ENCODE results near the gene TGFB3.
"Not testable (repeated sequence)": the region's sequence is repeated elsewhere in the genome, so short reads cannot be mapped to it uniquely, and the experiment has no call there.

The TGFB3 gene

DNA sequence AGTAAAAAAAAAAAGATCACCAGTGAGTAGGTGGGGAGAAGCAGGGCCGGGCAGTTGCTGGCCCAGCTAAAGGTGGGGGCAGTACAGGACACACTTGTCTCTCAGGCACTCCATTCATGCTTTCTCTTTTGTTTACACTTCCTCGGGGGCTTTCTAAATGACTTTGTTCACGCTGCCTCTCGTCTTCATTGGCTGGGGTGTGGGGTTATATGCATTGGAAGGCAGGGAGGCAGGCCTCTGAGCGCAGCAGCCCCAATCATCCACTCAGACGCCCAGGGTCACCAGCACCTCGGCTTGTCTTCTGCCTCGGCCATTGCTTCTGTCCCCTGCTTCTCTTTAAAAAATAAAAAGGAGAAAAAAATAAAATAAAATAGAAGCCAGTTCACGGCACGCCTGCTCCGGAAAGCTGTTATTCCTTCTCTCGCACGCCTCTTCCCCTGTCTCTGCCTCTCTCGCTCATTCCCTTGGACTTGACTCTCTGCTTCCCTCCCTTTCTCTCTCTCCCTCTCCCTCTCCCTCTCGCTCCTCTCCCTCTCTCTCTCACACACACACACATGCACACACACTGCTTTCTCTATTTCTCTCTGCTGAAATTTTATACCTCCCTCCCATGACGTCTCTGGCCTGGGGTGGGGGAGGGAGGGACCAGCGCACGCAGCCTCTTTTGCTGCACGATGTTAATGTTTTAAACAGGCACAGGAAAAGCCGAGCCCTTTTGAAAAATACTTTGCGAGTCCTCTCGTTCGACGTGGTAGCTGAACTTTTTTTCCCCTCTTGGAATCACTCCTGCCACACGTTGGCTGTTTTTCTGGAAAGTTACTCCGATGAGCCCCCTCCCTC lies at the start of gene TGFB3:
Gene TGFB3, minus strand, starts transcription at position 570 of the 840 bp plus-strand sequence. CDS start 1,102 bp downstream, outside the sequence.
- DNase-seq (ENCODE audit: low read depth), result peak; percentile 68

DNA sequence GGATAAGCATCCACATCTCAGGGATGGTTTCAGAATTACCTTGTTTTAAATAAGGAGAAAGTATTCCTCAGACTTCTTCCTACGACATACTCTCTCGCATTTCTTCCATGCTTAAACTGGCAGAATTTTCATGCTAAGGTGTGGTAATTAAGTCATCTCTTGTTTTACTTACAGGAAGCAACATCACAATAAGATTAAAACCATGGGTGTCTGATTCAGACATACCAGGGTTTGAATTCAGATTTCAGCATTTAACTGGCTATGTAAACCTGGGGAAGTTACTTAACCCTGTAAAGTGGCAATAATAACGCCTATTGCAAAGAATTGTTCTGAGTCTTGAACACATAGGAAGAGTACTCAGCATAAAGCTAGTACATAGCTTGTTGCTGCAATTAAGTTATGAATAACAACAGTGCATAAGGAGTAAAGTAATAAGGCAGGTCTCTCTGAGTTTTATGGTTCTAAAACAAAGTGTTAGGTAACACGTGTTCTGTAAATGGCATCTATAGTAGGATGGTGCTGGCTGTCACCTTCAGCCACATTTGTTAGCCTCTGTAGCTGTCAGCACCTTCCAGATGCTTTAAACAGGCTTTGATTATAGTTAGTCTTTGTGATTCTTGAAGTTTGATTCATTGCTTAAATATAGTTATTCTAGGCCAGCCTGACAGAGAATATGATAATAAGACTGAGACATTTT lies 42.6 kb upstream of the TGFB3 start:
- no peak for DNase-seq (ENCODE audit: low read depth)

DNA sequence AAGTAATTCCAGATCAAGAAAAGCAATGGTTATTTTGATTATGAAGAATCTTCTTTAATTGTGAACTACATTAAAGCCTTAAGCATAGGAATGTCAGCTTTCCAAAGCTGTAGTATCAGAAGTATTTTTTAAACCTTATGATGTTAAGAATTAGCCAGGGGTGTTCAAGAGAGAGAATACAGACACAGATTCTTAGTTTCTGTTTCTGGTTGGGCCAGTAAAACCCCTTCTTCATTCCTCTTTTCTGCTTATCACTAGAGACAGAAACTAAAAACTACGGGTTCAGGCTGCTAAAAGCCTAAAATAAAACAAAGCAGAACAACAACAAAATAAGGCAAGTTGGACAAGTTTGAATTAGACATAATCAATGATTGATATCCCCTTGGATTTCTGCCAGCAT lies 42.0 kb upstream of the TGFB3 start:
- DNase-seq (ENCODE audit: low read depth), result no peak

DNA sequence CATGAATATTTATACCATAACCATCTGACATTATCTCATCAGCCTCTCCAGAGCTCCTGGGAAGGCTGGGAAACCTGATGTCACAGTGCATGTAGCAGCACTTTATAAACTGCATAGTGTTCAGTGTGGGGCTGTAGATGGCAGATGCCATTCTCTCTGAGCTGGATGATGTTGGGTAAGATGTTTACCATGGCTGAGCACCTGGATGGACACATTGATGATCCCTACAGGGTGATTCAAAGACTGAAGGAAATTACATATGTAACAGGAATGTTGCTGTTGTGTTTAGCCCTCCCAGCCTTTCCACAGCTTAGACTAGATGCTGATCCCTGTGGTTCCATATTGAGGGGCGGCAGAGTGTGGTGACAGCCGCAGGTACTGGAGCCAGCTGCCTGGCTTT lies 41.2 kb upstream of the TGFB3 start:
- no peak for DNase-seq (ENCODE audit: low read depth)

DNA sequence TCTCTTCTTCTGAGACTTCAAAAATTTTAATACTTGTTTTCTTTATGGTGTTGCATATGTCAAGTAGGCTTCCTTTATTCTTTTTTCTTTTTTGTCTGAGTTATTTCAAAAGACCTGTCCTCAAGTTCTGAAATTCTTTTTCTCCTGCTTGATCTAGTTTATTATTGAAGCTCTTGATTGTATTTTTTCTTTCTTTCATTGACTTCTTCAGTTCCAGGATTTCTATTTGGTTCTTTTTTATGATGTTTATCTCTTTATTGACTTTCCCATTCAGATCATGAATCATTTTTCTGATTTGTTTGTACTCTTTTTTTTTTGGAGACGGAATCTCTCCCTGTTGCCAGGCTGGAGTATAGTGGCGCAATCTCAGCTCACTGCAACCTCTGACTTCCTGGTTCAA lies 37.9 kb upstream of the TGFB3 start:
- no peak for DNase-seq (ENCODE audit: low read depth)

DNA sequence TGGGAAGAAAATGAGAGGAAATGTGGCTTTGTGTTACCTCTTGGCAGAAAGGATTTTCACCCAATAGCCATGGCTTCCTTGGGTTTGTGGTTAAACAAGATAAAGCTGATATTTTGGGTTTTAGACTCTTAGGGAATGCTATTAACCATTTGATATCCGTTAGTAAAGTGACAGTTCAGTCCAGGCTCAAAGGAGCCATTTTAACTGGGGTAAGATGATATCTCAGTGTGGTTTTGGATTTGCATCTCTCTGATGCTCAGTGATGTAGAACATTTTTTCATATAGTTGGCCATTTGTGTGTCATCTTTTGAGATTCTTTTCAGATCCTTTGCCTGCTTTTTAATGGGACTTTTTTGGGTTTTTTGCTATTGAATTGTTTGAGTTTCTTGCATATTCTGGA lies 33.9 kb upstream of the TGFB3 start:
- no peak for DNase-seq (ENCODE audit: low read depth)

DNA sequence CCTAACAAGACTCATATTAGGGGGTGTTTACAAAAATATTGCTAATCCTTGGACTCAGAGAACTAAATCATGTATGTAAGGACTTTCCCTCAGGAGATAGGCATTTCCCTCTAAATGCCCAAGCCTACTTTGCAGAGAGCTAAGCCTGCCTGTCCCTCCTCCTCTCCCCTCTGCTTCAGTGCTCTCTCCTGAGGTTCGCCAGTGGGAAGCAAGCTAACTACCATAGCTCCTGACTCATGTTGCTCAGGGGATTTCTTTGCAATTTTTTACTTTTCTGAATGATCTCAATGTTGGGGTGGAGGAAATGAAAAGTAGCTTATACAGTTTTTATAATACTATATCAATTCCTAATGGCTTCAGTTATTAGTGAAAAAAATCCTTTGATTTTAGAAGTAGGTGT lies 33.4 kb upstream of the TGFB3 start:
- no peak for DNase-seq (ENCODE audit: low read depth)

DNA sequence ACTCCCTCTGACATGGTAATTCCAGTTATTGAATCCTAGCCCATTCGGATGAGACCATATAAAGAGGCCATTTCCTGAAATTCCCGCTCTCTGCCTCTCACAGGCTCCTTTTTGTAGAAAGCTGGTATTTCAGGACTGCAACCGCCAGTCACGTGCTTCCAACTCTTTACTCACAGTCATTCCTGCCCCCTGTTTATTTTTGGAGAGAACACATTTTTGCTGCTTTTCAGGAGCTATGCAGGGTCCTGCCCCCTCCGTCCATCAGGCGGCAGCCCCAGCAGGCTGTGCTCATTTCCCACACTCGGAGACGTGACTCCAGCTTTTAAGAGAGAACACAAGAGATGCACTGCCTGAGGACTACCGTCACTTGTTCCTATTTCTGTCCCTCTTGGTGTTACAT lies 30.6 kb upstream of the TGFB3 start:
- DNase-seq (ENCODE audit: low read depth), result no peak

DNA sequence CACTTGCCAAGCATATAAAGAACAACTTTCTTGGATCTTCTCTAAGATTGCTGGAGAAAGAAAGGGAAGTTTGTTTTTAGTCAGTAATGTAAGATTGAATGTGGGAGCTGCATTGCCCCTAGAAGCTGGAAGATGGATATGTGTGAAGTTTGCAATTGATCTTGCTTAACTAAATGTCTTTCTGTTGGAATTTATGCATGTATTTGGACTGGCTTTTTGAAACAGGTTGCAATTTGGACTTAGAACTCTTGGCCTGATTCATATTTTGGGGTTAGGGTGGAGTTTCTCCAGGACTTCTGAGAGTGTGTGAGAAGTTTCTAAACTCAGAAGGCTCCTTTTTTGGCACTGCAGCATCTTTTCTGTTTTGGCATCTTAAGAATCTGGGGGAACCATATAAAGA lies 30.1 kb upstream of the TGFB3 start:
- no peak for DNase-seq (ENCODE audit: low read depth)

DNA sequence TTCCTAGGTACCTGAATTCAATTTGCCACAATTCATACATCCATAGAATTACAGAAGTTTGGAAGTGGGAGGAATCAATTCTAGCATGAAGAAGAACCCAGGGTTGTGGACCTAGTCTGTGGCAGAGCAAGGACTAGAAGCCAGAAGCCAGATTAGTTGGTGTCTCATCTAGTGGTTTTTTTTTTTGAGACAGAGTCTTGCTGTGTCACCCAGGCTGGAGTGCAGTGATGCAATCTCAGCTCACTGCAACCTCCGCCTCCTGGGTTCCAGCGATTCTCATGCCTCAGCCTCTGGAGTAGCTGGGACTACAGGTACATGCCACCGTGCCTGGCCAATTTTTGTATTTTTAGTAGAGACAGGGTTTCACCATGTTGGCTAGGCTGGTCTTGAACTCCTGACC lies 27.8 kb upstream of the TGFB3 start:
- not testable (repeated sequence) for DNase-seq (ENCODE audit: low read depth)

DNA sequence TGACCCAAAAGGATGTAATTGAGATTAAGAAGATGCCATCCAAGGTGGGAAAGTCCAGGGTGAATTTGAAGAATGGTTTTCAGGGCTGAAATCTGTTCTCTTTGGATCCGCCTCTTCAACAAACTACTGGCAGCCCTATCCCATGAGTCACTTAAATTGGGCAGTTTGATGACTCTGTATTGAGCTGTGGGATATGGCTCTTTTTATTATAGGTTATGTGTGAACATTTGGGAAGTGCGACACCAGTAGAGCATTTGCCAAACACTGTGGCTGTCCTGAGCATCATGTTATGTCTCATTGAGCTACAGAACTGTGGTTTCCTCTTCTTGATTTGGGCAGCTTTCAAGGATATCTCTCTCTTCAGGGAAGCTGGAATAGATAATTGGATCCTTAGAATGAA lies 26.1 kb upstream of the TGFB3 start:
- no peak for DNase-seq (ENCODE audit: low read depth)

DNA sequence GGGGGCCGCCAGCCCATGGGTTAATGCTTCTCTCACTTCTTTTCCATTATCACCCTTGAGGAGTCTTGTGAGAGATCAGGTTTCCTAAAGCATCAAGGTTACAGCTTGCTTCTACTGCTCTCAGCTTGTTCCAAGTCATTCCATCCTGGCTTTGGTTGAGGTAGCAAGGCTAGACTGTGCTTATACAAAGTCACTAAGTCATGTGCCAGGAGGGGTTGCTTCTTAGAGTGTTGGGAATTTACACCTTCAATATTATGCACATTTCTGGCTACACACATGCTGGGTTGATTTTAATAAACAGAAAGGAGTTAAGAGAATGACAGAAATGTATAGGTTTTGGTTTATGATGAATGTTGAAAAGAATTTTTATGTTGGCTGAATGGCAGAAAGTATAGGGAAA lies 25.6 kb upstream of the TGFB3 start:
- no peak for DNase-seq (ENCODE audit: low read depth)

DNA sequence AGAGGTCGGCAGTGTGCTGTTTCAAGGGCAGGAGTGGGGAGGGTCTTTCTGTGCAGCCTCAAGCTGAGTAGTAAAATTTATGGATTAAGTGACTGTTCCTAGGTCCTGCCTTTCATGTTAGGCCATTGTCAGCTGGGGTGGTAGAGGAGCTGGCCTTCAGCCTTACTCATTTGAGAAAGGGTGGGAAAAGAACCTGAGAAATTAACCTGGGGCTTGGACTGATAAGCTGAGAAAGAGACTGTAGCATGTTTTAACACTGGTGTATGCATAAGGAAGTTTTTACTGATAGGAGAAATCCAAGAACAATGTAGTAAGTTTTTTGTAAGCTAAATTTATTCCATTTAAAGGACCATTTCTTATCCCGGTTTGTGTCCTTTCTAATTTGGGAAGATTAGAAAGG lies 24.5 kb upstream of the TGFB3 start:
- DNase-seq (ENCODE audit: low read depth), result no peak

DNA sequence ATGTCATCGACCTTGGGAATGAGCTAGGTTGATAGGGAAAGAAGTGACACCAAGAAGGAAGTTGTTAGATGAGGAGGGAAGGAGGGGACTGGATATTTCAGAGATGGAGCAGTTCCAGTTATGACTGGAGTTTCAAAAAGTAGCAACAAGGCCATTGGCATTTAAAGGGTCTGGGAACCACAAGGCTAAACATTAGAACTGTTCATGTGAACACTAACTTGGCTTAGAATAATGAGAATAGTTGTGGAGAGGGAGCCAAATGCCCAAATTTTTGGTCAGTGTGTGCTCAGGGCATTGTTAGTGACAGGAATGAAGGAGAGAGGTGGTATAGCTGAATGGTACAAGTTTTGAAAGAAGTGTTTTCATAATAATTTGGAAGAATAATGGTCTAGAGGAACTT lies 20.6 kb upstream of the TGFB3 start:
- DNase-seq (ENCODE audit: low read depth), result no peak

DNA sequence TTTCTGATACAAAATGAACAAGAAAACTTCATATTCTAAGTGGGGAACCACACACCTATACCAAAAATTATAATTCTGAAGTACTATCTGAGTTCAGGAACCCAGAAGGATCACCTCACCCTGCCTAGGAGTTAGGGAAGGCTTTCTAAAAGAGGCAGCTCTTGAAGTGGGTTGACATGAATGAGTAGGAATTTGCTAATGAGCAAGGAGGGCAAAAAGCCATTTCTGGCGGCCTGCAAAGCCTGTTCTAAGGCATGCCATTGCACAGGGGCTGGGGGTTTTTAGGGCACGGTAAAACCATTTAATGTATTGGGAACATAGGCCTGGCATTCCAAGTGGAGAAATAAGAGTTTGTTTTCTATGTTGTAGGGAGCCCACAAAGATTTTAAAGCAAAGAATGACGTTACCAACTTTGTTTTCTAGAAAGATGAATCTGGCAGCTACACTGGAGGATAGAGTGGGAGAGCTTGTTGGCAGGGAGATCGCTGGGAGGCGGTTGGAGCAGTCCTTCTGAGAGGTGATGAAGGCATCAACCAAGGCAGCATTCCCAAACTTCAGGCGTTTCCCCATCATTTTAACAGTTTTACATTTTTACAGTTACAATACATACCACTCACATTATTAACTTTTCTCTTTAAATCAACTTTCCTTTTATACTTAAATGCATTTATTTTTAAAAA lies 17.9 kb upstream of the TGFB3 start:
- no peak for DNase-seq (ENCODE audit: low read depth)

DNA sequence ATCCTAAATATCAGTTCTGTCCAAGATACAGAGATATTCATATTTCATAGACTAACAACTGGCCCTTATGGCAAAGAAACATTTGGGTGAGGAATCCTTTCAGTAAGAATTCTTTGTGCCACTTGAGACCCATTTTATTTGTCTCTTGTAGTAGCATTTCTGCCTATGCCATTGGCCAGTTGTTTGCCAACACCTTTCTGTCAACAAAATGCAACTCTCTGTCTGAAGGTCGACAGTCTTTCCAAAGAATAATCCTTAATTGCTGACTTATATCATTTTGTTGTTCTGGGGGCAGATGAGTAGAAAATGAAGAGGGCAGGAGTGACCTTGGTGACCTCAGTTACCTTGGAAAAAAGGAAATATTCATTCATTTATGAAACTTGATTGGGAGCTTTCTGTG lies 14.7 kb upstream of the TGFB3 start:
- DNase-seq (ENCODE audit: low read depth), result no peak

DNA sequence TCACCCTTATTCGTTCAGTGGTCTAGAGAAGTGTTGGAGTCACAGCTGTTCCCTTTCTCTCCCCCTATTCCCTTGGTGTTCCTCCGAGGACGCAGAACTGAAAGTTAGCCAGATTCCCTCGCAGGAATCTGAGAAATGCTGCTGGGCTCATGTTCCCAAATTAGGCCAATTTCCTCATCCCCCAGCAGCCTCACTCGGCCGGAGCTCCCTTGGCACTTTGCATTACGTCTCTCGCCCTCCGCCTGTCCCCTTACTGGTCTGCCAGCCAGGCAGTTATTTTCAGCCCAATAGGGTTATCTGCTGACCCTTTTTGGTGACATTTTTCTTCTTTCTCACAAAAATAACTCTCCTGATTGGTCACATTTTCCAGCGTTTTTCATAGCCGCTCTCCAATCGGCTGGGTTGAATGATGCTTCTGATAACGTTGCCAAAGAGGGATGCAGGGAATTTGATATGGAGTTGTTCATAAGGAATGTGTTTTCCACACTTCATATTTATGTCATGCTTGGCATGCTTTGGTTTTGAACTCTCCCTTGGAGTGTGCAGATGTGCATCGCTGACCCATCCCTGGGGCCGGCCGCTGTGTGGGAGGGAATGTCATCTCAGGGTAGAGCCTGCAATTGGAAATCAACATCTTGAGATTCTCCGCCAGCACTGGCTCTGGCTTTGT lies 13.7 kb upstream of the TGFB3 start:
- DNase-seq (ENCODE audit: low read depth), result peak; percentile 67

DNA sequence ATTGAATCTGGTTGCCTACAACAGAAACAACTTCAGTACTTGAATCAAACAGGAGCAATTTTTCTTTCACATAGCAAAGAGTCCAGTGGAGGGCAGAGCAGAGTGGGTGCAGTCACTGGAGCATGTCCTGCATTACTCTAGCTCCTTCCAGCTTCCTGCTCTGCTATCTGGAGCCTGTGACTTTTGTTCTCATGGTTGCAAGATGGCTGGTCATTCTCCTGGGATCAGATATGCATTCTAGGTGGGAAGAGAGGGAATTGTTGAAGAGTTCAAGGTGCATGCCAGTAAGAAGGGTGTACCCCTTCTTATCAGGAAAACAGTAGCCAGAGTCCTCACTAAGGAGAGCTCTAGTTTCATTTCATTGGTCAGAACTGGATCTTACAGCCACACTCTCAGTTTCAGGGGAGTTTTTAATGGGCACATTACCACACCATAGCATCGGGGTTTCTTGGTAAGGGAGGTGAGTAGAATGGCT lies 11.8 kb upstream of the TGFB3 start:
- DNase-seq (ENCODE audit: low read depth), result no peak

DNA sequence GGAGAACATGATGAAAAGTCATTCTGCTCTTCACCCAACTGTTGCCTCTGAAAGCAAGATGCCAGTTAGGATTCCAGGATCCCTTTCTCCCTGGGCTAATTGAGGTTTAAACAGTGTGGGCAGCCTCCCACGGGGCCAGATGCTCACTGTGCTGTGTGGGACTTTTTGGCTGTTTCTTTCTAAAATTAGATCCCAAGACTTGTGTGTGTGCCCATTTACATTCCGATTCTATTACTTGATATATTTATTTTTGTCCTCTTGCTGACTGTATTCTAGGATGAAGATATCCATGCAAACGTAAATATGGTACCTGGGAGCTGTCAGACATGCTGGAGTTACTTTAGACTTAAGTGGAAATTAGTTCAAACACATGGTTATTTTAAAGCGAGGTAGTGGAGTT lies 10.0 kb upstream of the TGFB3 start:
- peak; percentile 33 for DNase-seq (ENCODE audit: low read depth)

DNA sequence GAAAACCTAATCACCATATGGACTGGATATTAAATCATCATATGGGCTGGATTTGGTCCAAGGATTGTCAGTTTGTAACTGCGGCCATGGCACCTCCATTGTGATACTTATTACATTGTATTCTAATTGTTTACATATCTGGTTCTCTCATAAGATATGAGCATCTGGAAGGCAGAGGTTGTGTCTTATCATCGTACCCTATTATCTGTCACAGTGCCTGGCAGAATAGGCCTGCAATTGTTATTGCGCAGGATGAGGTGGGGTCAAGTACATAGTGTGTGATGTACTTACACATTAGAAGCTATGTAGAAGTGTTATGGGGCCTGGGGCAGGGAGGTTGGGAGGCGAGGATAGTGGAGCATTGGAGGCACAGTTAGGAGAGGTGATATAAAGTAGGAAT lies 8.5 kb upstream of the TGFB3 start:
- DNase-seq (ENCODE audit: low read depth), result no peak

DNA sequence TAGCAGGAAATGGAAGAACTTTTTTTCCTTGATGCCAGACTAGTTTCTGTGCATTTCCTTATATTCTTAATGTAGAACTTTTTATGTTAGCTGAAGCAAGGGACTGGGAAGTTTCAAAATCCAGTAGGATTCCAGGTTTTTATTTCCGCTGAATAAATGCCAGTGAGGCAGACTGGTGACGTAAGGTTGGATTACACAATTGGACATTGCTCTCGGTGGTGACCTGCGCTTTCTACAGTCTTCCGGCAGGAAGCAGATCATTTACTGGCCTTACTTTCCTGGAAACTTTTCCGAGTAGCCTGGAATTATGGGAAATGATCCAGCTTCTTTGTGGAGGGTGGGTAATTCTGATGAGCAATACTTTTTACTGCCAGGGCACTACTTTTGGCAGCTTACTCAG lies 7.3 kb upstream of the TGFB3 start:
- DNase-seq (ENCODE audit: low read depth), result peak; percentile 45

DNA sequence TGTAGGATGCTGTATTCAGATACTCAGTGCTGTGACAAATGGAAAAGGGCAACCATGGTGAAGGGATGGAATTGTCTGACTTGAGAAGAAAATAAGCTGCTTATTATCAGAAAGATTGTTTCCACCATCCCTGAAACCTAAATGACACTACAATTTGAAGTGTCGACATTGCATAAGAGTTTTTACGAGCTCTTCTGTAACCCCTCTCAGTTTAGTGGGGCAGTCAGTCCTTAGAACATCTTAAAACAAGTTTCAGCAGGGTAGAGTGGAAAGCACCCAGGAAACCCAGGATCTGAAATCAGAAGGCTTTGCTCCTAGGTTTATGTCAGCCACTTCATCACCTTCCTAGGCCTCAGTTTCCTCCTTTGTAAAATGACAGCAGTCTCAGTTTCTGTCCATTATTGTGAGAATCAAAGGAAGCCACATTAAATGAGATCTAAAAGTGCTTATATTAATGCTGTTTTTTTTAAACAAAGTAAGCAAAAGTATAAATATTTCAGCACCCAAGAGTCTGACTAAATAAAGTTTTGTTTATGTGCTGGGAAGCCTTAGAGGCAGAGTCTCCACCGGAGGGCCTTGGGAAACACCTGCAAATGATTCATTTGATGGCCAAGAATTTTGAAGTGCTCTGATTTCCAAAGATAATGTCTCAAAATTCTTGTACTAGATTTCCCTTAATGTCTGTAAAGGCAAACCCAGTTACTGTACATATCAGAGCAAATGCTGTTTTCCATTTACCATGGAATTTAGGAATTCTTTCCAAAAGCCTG lies 5.6 kb upstream of the TGFB3 start:
- DNase-seq (ENCODE audit: low read depth), result no peak
